Smooth muscle cell of the pulmonary artery (primary cell): ENCODE data around the gene CPNE1. TPM values are rescaled to one million over a fixed set of nuclear protein-coding genes. Genes with fewer than 3 reads are reported as not detected.

Experiments
- total RNA-seq: library from RNA; depleted of rRNA; stranded (reverse); fragments of >200 nt; gene quantifications from 2 replicates; pipeline ENCODE4 v1.2.3, GENCODE V29; 2014

Gene CPNE1
- total RNA-seq: 103 and 159 TPM in 2 replicates

GRCh38 chr20:35664466-35665206, at the start of gene CPNE1, which contains the start of gene RBM12:
CPNE1 (minus strand) TSS chr20:35664900; CDS start chr20:35632923, 31,977 bp downstream.
RBM12 (minus strand) TSS chr20:35664900; CDS start chr20:35655322, 9,578 bp downstream.

GRCh38 chr20:35699127-35699956, 34.6 kb upstream of the CPNE1 start, which contains the start of the genes NFS1 and ROMO1:
NFS1 (minus strand) TSS chr20:35699352; CDS start chr20:35699288, 64 bp downstream.
ROMO1 (plus strand) TSS chr20:35699405; CDS start chr20:35699633, 228 bp downstream.

GRCh38 chr20:35615667-35616464, 48.8 kb downstream of the CPNE1 start, which contains the start of gene SPAG4:
SPAG4 (plus strand) TSS chr20:35615829; CDS start chr20:35616004, 175 bp downstream.

Other genes with a start within 250 kb of the CPNE1 start
- 19.0 and 41.3 TPM in 2 replicates for gene GDF5, start 226.7 kb downstream of the CPNE1 start, total RNA-seq
- gene CEP250, start 209.3 kb downstream of the CPNE1 start, total RNA-seq: 38.4 and 61.1 TPM in 2 replicates
- gene C20orf173, start 135.2 kb downstream of the CPNE1 start, total RNA-seq: not detected in 2 replicates
- gene ERGIC3, start 122.8 kb downstream of the CPNE1 start, total RNA-seq: 479 and 518 TPM in 2 replicates
- 18.4 and 23.3 TPM in 2 replicates for gene SPAG4, start 49.1 kb downstream of the CPNE1 start, total RNA-seq
- gene RBM12, start within 50 bp of the CPNE1 start, total RNA-seq: 39.8 and 40.2 TPM in 2 replicates
- 55.8 and 61.7 TPM in 2 replicates for gene NFS1, start 34.5 kb upstream of the CPNE1 start, total RNA-seq
- gene ROMO1, start 34.5 kb upstream of the CPNE1 start, total RNA-seq: 98.0 and 100 TPM in 2 replicates
- gene RBM39, start 77.4 kb upstream of the CPNE1 start, total RNA-seq: 237 and 252 TPM in 2 replicates
- 43.9 and 53.5 TPM in 2 replicates for gene PHF20, start 107.1 kb upstream of the CPNE1 start, total RNA-seq